ENCODE data around the gene NFATC2.

The NFATC2 gene

DNA sequence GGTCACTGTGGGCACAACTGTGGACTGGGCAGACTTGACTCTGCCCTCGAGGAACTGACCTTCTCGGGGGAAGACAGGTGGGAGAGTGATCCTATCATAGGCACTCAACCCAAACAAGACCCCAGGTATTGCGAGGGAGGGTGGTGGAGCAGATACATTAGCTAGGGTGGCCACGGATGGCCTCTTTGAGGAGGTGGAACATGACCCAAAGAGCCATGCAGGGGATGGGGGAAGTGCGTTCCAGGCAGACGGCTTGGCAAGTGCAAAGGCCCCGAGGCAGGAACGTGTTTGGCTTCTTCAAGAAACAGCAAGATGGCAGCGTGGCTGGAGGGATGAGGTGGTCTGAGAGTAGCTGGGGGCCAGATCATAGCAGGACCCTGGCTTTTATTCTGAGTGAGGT, 167.6 kb downstream of the NFATC2 start:
- DNase-seq (ENCODE audit: low spot score) = no peak

DNA sequence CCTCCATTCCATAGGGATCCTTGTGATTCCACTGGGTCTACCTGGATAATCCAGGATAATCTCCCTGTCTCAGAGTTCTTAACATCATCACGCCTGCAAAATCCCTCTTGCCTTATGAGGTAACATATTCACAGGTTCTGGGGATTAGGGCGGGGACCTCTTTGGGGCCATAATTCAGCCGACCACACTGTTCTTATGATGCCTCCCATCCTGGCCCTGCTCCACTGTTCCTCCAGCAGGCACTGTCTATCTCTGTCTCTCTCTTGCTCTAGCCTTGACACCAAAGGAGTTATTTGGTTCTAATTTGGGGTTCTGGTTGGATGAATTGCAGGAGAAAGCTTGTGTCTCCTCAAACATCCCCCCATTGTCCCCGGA, 168.1 kb downstream of the NFATC2 start:
- DNase-seq (ENCODE audit: low spot score) = peak; percentile 8

DNA sequence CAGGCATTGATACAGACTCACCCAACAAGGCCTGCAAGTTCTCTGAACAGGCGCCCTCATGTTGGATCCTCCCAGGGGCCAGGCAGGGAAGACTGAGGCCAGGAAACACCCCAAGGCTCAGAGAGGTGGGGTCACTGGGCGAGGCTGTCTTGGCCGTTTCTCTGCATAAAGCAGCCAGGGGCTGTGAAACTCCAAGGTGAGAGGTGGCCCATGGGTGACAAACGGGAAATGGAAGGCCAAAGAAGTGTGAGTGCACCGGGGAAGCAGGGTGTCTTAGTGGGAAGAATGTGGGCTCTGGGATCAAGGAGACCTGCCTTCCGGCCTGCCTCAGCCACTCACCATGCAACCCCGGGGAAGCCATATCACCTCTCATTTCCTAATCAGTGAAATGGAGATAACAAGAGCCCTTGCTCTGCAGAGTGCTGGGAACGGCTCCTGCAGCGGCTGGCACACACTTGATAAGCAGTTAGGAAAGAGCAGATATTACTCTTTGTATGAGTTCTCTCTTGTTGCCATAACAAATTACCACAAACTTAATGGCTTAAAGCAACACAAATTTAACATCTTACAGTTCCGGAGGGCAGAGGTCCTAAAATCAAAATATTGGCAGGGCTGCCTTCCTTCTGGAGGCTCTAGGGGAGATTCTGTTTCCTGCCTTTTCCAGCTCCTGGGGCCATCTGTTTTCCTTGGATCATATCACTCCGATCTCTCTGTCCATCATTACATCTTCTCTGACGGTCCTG, 168.6 kb downstream of the NFATC2 start:
- DNase-seq (ENCODE audit: low spot score) = peak; percentile 46

DNA sequence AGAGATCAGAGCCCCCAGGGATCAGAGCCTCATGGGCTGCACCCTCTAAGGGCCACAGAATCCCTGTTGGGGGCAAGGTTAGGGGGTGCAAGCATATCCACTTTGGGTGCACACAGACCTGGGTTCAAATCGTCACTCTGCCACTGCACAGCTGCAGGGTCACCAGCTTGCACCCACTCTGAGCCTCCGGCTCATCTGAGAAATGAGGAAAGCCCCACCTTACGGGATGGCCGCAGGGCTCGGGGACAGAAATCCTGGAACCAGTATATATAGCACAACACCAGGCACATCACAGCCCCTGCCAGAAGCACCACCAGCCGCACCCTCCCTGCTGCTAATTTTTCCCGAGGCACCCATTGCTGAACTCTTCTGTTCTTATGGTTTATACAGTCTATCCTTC, 169.6 kb downstream of the NFATC2 start:
- DNase-seq (ENCODE audit: low spot score) = no peak

DNA sequence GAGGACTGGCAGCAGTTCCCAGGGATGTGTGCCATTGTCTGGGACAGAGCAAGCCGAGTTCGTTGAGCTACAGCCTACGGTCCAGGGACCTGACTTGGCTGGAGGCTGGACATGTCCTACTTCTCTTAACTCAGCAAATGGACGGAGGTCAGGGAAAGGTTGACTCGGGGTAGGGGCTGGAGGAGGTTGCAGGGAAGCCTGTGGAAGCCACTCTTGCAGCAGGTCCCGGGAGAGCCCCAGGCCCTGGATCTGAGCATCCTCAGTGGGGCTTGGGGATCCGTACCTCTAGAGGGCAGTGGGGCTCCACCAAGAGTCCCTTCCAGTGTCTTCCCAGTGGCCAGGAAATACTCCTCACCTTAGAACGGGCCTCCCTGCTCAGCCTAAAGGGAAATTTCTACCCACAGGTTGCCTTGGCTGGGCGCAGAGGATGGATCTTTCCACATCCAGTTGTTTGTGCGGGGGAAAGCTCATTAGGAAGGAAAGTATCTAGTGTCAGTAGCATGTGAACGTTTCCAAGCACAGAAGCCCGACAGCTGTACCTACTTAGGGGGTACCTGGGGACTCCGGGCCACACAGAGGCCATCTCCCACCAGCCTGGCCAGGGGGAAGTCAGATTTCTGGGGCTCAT, 170.2 kb downstream of the NFATC2 start:
- peak; percentile 56 for DNase-seq (ENCODE audit: low spot score)

DNA sequence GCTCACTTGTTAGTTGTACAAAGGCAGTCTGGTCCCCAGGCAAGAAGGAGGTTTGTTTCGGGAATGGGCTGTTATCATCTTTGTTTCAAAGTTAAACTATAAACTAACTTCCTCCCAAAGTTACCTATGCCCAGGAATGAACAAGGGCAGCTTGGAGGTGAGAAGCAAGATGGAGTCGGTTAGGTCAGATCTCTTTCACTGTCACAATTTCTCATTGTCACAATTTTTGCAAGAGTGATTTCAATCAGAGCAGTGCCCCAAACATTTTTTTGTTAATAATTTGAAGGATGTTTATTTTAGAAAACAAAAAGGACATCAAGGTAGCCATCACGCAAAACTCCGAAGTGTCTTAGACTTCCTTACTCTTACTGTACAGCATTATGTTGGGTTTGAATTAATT, 170.8 kb downstream of the NFATC2 start:
- DNase-seq (ENCODE audit: low spot score) = no peak

DNA sequence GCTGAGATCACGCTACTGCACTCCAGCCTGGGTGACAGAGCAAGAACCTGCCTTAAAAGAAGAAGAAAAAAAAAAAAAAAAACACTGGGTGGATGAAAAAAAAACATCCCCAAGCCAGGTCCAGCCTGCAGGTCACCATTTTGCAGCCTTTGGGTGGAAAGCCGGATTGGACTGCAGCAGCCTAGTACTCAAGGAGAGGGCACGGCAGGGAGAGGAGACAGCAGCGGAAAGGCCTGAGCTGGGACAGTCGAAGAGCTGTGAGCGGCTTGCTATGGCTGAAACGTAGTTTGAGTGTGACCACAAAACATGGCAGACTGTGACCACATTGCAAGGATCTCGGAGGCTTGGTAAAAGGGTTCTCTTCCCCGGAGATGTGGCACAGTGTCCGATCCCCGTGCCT, 173.0 kb downstream of the NFATC2 start:
- no peak for DNase-seq (ENCODE audit: low spot score)

DNA sequence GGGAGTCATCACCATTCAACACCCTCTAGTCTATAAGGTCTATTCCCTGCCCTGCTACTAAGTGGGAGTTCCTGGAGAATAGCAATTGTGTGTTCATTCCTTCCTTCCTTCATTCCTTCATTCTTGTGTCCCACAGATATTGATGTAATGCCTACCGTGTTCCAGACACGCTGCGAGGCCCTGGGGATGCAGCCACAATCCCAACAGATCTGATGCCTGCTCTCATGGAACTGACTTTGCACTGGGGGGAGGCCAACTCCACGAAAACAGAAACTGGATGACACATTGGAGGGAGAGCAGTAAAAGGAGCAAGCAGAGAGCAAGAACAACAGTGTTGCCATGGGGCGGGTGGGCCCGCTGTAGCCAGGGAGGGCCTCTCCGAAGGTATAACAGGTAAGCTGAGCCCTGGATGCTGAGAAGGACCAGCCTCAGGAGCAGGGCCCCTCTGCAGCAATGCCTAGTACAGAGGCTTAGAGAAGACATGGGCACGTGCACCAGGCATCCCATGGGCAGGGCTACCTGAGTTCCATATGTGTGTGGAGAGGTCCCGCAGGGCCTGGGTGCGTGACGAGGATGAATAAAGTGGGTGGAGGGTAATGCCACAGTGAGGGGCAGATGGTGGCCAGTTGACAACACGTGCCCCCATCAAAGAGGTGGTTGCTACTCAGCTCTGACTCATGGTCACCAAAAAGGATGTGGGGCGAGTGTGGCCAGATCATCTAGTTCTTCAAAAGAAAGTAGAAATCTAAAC, 173.9 kb downstream of the NFATC2 start:
- DNase-seq (ENCODE audit: low spot score) = no peak

DNA sequence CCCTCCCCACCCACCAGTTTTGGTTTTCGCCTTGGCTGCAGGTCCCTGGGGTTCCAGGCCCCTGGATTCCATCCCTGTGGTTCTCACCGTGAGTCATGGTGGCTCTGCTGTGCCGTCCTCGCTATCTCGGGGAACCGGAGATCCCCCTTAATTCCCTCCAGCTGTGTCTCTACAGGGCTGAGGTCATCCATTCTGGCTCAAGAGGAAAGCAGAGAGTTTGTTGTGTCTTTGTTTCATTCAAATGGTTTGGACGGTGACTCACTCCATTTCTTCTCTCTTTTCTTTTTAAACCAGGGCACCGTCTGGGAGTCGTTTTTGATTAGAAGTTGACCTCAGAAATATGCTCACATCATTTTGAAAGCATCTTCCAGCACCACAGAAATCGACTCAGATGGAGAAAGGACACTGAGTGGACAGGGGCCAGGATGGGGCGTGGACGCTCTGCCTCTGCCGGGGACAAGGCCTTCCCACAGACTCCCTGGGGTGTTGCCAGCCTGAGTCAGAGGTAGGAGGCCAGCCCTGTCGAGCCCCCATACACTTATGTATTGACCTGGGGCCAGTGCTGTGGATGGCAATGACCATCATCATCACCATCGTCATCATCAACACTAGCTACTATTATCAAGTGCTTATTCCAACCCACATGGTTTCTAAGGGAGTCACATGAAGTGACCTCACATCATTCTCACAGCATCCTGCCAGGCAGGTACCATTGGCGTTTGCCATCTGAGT, 176.2 kb downstream of the NFATC2 start:
- no peak for DNase-seq (ENCODE audit: low spot score)

DNA sequence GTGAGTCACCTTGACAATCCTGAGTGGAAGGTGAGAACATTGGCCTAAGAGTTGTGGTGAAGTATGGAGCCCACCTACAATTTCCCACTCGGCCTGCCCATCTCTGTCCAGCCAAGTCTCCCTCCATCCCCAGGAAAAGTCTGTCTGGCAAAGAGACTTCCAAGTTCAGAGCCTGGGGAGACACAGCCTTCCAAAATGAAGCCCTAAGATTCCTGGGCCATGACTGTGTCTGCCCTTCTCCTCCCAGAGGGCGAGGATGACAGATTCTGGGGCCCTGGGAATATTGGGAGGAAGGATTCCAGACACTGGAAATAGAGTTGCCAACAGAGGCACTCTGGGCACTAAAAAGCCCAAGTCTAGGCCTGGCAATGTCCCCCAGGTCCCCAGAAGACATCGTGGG, 176.8 kb downstream of the NFATC2 start:
- no peak for DNase-seq (ENCODE audit: low spot score)

DNA sequence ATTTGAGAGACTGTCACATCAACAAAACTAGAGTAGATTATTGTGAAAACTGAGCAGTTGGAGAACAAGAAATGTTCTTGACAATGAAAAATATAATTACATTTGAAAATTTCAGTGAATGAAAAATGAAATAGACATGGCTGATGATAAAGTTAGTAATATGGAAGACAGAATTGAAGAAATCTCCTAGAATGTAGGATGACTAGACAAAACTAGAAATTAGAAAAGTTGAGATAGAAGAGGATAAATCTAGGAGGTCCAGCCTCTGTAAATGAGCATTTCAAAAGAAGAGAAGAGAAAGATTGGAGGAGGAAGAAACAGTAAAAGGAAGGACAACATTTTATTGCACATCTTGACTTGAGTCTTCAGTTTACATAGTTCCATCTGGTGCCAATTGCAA, 178.7 kb downstream of the NFATC2 start:
- no peak for DNase-seq (ENCODE audit: low spot score)

DNA sequence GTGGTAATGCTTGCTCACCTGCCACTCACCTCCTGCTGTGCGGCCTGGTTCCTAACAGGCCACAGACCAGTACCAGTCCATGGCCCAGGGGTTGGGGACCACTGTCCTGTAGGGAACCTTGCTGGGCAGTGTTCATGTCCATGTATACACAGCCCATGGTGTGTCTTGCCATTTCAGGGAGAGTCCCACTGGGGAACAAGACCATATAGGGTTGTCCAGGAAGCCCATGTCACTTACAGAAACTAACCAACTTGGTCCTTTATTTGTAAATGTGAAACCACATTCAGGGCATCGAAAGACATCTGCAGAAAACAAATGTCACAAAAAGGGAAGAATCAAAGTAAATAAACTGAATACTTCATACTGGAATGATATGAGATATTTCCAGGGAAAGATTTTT, 179.1 kb downstream of the NFATC2 start:
- DNase-seq (ENCODE audit: low spot score) = no peak

DNA sequence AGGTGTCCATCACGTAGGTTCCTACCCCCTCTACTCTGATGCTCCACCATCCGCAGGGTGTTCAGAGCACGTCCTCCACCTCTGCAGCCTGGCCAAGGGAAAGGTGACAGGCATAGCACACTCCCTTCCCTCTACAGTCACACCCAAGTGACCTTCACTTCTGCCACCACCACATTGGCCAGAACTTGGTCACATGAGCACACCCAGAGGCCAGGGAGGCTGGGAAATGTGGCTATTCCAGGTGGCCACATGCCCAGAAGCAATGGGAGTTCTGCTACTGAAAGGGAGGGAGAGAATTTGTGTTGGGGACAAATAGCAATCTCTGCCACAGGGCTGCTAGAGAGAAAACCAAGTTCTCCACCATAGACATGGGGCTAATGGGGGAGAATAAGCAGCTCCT, 180.3 kb downstream of the NFATC2 start:
- DNase-seq (ENCODE audit: low spot score) = no peak

DNA sequence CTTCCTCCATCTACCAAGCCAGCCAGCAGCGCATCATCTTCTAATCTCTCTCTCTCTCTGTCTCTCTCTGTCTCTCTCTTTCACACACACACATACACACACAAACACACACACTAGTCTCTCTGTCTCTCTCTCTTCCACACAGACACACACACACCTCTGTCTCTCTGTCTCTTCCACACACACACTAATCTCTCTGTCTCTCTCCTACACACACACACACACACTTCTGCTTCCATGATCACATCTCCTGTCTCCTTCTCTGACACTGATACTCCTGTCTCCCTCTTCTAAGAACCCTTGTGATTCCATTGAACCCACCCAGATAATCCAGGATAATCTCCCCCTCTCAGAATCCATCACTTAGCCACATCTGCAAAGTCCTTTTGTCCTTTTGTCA, 181.3 kb downstream of the NFATC2 start:
- no peak for DNase-seq (ENCODE audit: low spot score)

DNA sequence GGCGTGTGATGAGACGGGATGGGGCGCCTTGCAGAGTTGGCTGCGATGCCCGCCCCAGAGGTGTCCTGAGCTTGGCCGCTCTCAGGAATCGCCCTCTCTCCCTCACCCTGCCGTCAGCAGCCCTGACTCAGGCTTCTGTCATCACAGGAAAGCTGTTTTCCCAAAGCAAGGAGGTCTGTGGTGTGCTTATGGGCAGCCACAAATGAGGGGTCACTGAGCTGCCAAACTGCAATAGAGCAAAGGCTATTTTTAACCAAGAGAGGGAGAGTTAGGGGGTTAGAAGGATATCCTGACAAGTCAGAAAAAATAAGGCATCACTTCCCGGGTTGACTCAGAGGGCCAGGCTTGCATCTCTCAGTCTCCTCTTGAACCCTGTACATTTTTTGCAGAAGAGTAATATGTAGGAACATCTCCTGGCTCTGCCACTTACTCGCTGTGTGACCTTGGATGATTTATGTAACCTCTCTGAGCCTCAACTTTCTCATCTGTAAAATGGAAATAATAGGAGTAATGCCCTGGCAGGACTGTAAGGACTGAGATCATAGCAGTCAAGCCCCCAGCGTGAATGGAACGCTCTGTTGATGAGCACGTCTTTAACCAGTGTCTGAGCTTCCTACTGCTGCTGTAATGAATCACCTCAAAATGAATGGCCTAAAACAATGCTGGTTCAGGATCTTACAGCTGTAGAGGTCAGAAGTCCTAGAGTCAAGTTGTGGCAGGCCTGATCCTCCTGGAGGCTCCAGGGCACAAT, 181.9 kb downstream of the NFATC2 start:
- no peak for DNase-seq (ENCODE audit: low spot score)

DNA sequence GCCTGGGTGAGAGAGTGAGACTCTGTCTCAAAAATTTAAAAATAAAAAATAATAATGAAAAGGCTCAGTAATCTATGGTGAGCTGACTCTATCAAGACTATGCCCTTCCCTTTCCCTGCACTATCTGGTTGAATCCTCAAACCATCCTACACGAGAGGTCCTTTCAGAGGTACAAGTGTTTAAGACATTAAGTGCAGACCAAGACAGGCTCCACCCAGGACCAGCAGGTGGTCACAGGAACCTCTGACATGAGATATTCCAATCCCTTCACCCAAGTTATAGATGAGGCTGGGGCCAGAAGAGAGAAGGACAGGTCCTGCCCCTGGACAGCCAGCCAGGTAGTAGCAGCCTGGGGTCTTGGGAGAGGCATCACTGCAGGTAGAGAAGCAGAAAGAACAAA, 182.6 kb downstream of the NFATC2 start:
- DNase-seq (ENCODE audit: low spot score) = no peak

DNA sequence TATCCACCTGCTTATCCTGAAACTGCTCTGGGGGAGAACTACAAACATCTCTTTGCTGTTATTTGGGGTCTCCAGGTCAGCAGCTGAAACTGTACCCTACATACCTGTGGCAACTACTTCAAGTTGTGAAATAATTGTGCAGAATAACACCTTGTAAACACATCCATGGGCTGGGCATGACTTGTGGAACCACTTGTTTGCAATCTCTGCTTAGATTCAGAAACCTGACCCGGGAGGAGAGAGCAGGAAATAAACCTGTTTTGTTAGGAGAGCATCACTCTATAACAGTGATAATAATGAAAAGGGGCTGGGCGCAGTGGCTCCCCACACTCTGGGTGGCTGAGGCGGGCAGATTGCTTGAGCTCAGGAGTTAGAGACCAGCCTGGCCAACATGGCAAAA, 183.1 kb downstream of the NFATC2 start:
- DNase-seq (ENCODE audit: low spot score) = no peak

DNA sequence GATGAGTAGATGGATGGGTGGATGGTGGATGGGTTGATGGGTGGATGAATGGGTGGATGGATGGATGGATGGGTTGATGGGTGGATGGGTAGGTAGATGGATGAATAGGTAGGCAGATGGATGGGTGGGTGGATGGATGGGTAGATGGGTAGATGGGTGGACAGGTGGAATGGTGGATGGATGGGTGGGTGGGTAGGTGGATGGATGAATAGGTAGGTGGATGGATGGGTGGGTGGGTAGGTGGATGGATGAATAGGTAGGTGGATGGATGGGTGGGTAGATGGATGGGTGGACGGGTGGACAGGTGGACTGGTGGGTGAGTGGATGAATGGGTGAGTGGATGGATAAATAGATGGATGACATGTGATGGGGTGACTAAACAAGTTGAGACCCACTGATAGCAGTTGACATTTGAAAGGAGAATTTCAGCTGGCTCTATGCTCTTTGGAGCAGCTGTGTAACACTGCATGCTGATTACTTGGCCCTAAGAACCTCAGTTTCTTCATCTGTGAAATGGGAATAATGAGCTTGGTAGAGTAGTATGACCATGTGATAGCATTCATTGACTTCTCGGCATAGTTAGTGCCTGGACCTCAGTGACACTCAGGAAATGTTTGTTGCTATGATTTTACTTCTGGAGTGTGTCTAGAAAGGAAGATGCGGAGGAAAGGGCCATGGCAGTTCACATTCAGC, 184.3 kb downstream of the NFATC2 start:
- no peak for DNase-seq (ENCODE audit: low spot score)

DNA sequence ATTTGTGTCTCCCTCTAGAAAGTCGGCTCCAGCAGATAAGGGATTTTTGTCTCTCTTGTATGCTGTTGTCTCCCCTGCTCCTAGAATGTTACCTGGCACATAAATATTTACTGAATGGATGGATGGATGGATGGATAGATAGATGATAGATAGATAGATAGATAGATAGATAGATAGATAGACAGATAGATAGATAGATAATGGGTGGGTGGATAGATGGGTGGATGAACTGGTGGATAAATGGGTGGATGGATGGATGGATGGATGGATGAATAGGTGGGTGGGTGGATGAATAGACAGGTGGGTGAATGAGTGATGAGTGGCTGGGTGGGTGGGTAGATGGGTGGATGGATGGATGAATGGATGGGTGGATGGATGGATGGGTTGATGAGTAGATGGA, 185.0 kb downstream of the NFATC2 start:
- no peak for DNase-seq (ENCODE audit: low spot score)

DNA sequence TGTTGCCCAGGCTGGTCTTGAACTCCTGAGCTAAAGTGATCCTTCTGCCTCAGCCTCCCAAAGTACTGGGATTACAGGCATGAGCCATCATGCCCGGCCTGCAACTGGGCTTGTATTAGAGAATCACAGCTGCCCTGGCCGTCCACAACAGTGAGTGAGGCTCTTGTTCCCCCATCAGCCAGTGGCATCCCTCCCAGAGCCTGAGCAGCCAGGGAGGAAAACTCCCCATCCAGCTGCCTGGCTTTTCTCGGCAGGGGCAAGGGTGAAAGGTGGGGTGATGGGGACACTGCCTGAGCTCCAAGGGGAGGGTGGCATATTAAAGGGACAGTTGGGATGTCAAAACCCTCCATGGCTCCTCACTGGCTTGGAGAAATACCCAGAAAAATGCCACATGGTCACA, 185.6 kb downstream of the NFATC2 start:
- DNase-seq (ENCODE audit: low spot score) = no peak

DNA sequence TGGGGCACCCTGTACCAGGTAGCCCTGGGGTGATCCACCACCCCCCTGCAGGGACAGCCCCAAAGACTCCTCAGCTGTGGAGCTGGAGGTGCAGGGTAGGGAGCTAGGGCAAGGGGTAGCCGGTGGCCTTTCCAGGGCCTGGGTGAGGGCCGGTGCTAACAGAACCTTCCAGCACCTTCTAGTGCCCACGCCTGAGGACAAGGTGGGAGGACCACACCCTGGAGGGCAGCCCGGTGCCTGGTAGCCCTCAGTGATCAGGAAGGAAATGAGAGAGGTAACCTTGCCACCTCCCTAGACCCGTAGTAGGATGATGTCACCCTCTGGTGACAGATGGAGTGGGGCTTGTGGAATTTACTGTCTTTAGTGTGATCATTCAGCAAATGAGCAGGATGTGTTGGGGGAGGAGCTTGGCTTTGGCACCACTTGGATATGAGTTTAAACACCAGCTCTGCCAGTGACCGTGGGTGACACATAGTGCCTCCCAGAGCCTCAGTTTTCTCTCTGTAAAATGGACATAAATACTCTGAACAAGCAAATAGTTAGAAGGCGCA, 187.7 kb downstream of the NFATC2 start:
- no peak for DNase-seq (ENCODE audit: low spot score)
